ENCODE results near the gene RGPD4.

- TF ChIP-seq EZH2 (IDR thresholded peaks at IDR 0.05; ENCODE audit: insufficient read depth, low read length) (no peak), CTCF (IDR thresholded peaks at IDR 0.05; ENCODE audit: insufficient read depth, low read depth, low read length) (no peak)
These were observed 16.9 kb upstream of the RGPD4 start for GRCh38 chr2:107809835-107810234.

All from astrocyte (in vitro differentiated cells and primary cell).